PFSK-1 (cell line): ENCODE measurements around the gene ATXN7L1.

Source experiments
- FOXP2 ChIP-seq: optimal IDR thresholded peaks from 2 replicates; pipeline ENCODE3; 2011; ENCODE audit warnings: borderline replicate concordance, control low read depth, inconsistent platforms; ENCODE audit not compliant: insufficient read depth; ENCODE audit errors: extremely low read length, extremely low read depth
- POLR2AphosphoS5 ChIP-seq: IDR thresholded peaks from 2 replicates; pipeline ENCODE4 v1.6.1; 2012; ENCODE audit warnings: low read depth, mild to moderate bottlenecking, control low read depth, low read length, moderate library complexity
- SIN3A ChIP-seq: IDR thresholded peaks from 2 replicates; pipeline ENCODE4 v1.6.1; 2012; ENCODE audit warnings: mild to moderate bottlenecking, low read length, moderate library complexity, borderline replicate concordance; ENCODE audit not compliant: insufficient read depth
- TAF1 ChIP-seq: IDR thresholded peaks from 2 replicates; pipeline ENCODE4 v1.6.1; 2012; ENCODE audit warnings: low read length, control low read depth, borderline replicate concordance; ENCODE audit not compliant: insufficient read depth
- TF ChIP-seq, protein P1 (sequence below), 2 experiments: IDR thresholded peaks; 2 replicates each; pipeline versions ENCODE4 v1.6.1 to v1.8.0; 2011 to 2012; ENCODE audit warnings: low read depth in 2 of 2, low read length in 2 of 2, control low read depth in 1 of 2, inconsistent platforms in 1 of 2, mild to moderate bottlenecking in 1 of 2, moderate library complexity in 1 of 2; ENCODE audit not compliant: insufficient read depth in 1 of 2

The ATXN7L1 gene

DNA sequence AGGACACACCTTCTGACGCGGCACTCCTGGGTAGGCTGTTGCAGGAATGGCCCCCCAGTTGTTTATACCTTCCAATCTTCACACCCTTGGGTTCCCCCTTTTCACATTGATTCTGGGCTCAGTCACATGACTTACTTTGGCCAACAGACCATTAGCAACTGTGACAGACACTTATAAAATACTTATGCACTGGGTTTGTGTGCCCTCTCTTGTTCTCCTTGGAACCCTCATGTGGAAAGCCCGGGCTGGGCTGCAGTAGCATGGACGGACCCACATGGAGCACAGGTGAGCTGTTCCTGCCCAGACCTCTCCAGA lies 69.0 kb downstream of the ATXN7L1 start:
- TF ChIP-seq TAF1: no peak
- no peak for TF ChIP-seq POLR2AphosphoS5
- no peak for TF ChIP-seq FOXP2
- no peak for TF ChIP-seq SIN3A
- TF ChIP-seq, protein P1, sequence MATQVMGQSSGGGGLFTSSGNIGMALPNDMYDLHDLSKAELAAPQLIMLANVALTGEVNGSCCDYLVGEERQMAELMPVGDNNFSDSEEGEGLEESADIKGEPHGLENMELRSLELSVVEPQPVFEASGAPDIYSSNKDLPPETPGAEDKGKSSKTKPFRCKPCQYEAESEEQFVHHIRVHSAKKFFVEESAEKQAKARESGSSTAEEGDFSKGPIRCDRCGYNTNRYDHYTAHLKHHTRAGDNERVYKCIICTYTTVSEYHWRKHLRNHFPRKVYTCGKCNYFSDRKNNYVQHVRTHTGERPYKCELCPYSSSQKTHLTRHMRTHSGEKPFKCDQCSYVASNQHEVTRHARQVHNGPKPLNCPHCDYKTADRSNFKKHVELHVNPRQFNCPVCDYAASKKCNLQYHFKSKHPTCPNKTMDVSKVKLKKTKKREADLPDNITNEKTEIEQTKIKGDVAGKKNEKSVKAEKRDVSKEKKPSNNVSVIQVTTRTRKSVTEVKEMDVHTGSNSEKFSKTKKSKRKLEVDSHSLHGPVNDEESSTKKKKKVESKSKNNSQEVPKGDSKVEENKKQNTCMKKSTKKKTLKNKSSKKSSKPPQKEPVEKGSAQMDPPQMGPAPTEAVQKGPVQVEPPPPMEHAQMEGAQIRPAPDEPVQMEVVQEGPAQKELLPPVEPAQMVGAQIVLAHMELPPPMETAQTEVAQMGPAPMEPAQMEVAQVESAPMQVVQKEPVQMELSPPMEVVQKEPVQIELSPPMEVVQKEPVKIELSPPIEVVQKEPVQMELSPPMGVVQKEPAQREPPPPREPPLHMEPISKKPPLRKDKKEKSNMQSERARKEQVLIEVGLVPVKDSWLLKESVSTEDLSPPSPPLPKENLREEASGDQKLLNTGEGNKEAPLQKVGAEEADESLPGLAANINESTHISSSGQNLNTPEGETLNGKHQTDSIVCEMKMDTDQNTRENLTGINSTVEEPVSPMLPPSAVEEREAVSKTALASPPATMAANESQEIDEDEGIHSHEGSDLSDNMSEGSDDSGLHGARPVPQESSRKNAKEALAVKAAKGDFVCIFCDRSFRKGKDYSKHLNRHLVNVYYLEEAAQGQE (IDR thresholded peaks at IDR 0.05; ENCODE audit: insufficient read depth in 1 of 2, low read depth in 2 of 2, low read length in 2 of 2): no peak

DNA sequence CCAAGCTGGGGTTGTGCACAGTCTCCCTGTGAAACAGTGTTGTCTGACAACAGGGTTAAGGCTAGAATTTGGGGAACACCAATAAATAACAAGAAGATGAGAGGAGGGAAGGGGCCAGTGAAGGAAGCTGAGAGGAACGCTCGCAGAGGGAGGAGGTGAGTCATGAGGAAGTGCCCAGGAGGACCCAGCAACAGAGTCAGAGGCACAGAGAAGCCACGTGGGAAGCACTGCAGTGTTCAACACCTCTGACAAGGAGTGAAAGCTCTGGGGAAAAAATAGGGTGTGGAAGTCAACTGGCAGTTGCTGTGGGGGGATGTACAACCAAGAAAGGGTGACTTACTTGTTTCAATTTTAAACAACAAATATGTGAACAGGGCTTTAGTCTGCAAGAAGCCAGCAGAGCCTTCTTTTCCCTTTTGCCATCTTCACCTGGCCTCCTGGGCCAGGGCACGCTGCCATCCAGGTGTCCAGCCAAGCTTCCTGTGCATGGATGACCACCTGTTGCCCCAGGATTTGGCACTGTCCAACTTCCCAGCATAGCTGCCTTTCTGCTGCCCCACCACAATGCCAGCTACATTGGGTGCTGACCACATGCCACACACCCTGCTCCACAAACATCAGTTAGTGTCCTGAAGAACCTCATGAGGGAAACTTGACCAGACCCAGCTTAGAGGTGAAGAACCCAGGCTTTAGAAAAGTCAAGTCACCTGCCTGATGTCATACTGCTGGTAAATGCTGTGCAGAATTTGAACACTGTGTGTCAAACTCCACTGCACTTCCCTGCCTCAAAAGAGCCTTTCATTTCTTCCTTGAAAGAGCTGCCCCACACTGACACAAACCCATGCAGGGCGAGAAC lies 69.6 kb downstream of the ATXN7L1 start:
- TF ChIP-seq FOXP2 (no peak), SIN3A (no peak), POLR2AphosphoS5 (no peak), TAF1 (no peak)
- TF ChIP-seq, protein P1 (IDR thresholded peaks at IDR 0.05; ENCODE audit: insufficient read depth in 1 of 2, low read depth in 2 of 2, low read length in 2 of 2): no peak

DNA sequence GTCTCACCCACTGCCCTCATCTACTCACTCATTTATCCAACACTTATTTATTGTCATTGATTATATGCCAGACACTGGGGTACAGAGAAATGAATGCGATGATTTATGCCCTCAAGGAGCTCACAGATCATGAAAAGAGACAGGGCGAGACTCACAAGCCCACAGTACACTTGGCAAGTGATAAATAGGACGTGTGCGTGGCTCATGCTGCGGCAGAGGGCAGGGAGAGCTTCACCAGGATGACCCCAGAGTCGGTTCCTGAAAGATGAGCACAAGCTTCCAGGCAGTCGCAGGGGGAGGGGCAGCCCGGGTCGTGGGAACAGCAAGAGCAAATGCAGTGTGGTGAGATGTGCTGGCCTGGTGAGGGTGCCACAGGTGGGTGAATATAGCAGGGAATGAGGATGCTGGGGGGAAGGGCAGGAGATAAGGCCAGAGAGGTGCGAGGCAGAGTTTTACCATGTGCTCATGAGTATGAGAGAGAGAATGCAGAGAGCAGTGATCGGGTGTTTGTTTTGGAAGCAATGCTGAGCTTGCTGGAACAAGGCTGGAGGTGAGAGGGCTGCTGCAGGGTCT lies 70.9 kb downstream of the ATXN7L1 start:
- no peak for TF ChIP-seq SIN3A
- TF ChIP-seq, protein P1 (IDR thresholded peaks at IDR 0.05; ENCODE audit: insufficient read depth in 1 of 2, low read depth in 2 of 2, low read length in 2 of 2): no peak
- TF ChIP-seq TAF1: no peak
- no peak for TF ChIP-seq FOXP2

DNA sequence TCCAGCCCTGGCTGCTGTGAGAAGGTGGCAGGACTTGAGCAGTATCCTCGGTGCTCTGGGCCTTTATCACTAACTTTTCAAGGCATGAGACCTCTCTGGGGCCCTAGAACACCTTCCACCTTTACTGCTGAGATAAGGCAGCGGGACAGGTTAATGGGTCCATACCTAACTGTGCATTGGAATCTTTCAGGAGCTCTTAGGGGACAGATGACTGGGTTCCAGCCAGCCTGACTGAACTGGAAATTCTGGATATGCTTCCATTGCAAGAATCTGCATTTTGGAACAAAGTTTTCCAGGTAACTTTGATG lies 73.0 kb downstream of the ATXN7L1 start:
- TF ChIP-seq SIN3A (no peak), POLR2AphosphoS5 (no peak), TAF1 (no peak), FOXP2 (no peak)
- TF ChIP-seq, protein P1 (IDR thresholded peaks at IDR 0.05; ENCODE audit: insufficient read depth in 1 of 2, low read depth in 2 of 2, low read length in 2 of 2): no peak
